Activated naive CD4-positive, alpha-beta T cell treated with anti-CD3 and anti-CD28 coated beads for 36 hours (primary cell): Measurements from ENCODE around the gene CHRNE. TPM values are rescaled to one million over a fixed set of nuclear protein-coding genes. Genes with fewer than 3 reads are reported as not detected.

Experiments used
- CTCF ChIA-PET: fragments of 350-600 bp; sonication (Branson Sonifier 250); formaldehyde crosslinking; loops from one replicate; lab custom pipeline; 2021; ENCODE audit warnings: antibody characterized with exemption; lab: Charles Lee
- DNase-seq: peaks from one replicate; pipeline ENCODE4 v3.0.0-alpha.2; 2020
- H3K27ac Mint-ChIP-seq: one replicate; pipeline ENCODE4 v1.8.0; 2021; ENCODE audit warnings: mild to moderate bottlenecking, mixed read lengths
- H3K27me3 Mint-ChIP-seq: one replicate; pipeline ENCODE4 v1.8.0; 2021; ENCODE audit warnings: low read depth, mixed read lengths
- H3K36me3 Mint-ChIP-seq: one replicate; pipeline ENCODE4 v1.8.0; 2021; ENCODE audit warnings: low read depth, mixed read lengths
- H3K4me1 Mint-ChIP-seq: one replicate; pipeline ENCODE4 v1.8.0; 2021; ENCODE audit warnings: low read depth, mixed read lengths
- H3K4me3 Mint-ChIP-seq: one replicate; pipeline ENCODE4 v1.8.0; 2021; ENCODE audit warnings: mild to moderate bottlenecking, moderate library complexity, mixed read lengths
- H3K9me3 Mint-ChIP-seq: one replicate; pipeline ENCODE4 v1.8.0; 2021; ENCODE audit warnings: mixed read lengths
- intact Hi-C: fragments of 100-400 bp; cut with micrococcal nuclease; formaldehyde crosslinking; loops from one replicate; pipeline ENCODE4 v1.15.1; 2023
- total RNA-seq, 2 experiments: library from RNA; stranded (reverse); gene quantifications; one replicate each; pipeline ENCODE4 v1.2.3, GENCODE V29; 2021

The CHRNE gene
- total RNA-seq, 2 experiments from 2014 or later, result 0.22 to 0.38 TPM

GRCh38 chr17:4856271-4856936 lies 46.5 kb downstream of the CHRNE start:
- no peak for DNase-seq
- CTCF ChIA-PET, result no interaction called here

GRCh38 chr17:4854111-4854681 lies 48.7 kb downstream of the CHRNE start:
- DNase-seq, result peak; percentile 18
- H3K4me1 Mint-ChIP-seq, result peaks cover 35% of the 10 kb centered on the region
- CTCF ChIA-PET, result no interaction called here
- H3K36me3 Mint-ChIP-seq, result peaks cover 4% of the 10 kb centered on the region
- no peaks in the 10 kb centered on the region for H3K27me3 Mint-ChIP-seq
- peaks cover 3% of the 10 kb centered on the region for H3K9me3 Mint-ChIP-seq
- no peak overlapping the region for H3K4me3 Mint-ChIP-seq
- H3K27ac Mint-ChIP-seq, result peak overlapping the region; percentile 1
- intact Hi-C loops, result no loop called here

More at GRCh38 chr17:4856271-4856936, 46.5 kb downstream of the CHRNE start:
- H3K27ac Mint-ChIP-seq, result no peak overlapping the region
- peaks cover 5% of the 10 kb centered on the region for H3K36me3 Mint-ChIP-seq
- no peaks in the 10 kb centered on the region for H3K27me3 Mint-ChIP-seq
- peaks cover 3% of the 10 kb centered on the region for H3K9me3 Mint-ChIP-seq
- intact Hi-C loops, result no loop called here
- H3K4me1 Mint-ChIP-seq, result peaks cover 22% of the 10 kb centered on the region
- H3K4me3 Mint-ChIP-seq, result no peak overlapping the region

- Mint-ChIP-seq H3K27me3 (no peaks in the 10 kb centered on the region), H3K9me3 (peaks cover 3% of the 10 kb centered on the region), H3K36me3 (peaks cover 4% of the 10 kb centered on the region), H3K4me1 (peaks cover 30% of the 10 kb centered on the region), H3K27ac (no peak overlapping the region), H3K4me3 (no peak overlapping the region)
- CTCF ChIA-PET, result no interaction called here
- intact Hi-C loops, result no loop called here
- DNase-seq, result no peak
Observed at GRCh38 chr17:4853208-4853671, 49.7 kb downstream of the CHRNE start.

GRCh38 chr17:4852567-4853207 lies 50.2 kb downstream of the CHRNE start:
- Mint-ChIP-seq H3K27me3 (no peaks in the 10 kb centered on the region), H3K9me3 (peaks cover 3% of the 10 kb centered on the region), H3K4me3 (no peak overlapping the region), H3K36me3 (peaks cover 4% of the 10 kb centered on the region), H3K27ac (no peak overlapping the region), H3K4me1 (peaks cover 30% of the 10 kb centered on the region)
- intact Hi-C loops, result no loop called here
- no peak for DNase-seq
- CTCF ChIA-PET, result no interaction called here

GRCh38 chr17:4851084-4851483 lies 51.8 kb downstream of the CHRNE start:
- H3K27ac Mint-ChIP-seq, result no peak overlapping the region
- H3K4me3 Mint-ChIP-seq, result no peak overlapping the region
- no peaks in the 10 kb centered on the region for H3K27me3 Mint-ChIP-seq
- peaks cover 2% of the 10 kb centered on the region for H3K36me3 Mint-ChIP-seq
- intact Hi-C loops, result no loop called here
- no peak for DNase-seq
- CTCF ChIA-PET, result no interaction called here
- H3K9me3 Mint-ChIP-seq, result peaks cover 3% of the 10 kb centered on the region
- H3K4me1 Mint-ChIP-seq, result peaks cover 26% of the 10 kb centered on the region

GRCh38 chr17:4850246-4850645 lies 52.7 kb downstream of the CHRNE start:
- Mint-ChIP-seq H3K27ac (no peak overlapping the region), H3K27me3 (no peaks in the 10 kb centered on the region), H3K4me1 (peaks cover 26% of the 10 kb centered on the region), H3K36me3 (no peaks in the 10 kb centered on the region), H3K9me3 (peaks cover 3% of the 10 kb centered on the region), H3K4me3 (no peak overlapping the region)
- DNase-seq, result no peak
- intact Hi-C loops, result no loop called here
- CTCF ChIA-PET, result interaction anchor here (0.7 kb wide), 1 partner anchor 18 kb away, joined by 6 read pairs; no protein-coding TSS in a partner anchor

- Mint-ChIP-seq H3K4me3 (no peak overlapping the region), H3K27ac (no peak overlapping the region), H3K27me3 (no peaks in the 10 kb centered on the region), H3K9me3 (peaks cover 3% of the 10 kb centered on the region), H3K36me3 (peaks cover 1% of the 10 kb centered on the region), H3K4me1 (peaks cover 24% of the 10 kb centered on the region)
- CTCF ChIA-PET, result interaction anchor here (0.7 kb wide), 1 partner anchor 139 kb away, joined by 3 read pairs; no protein-coding TSS in a partner anchor
- intact Hi-C loops, result no loop called here
- DNase-seq, result no peak
Observed at GRCh38 chr17:4849011-4849536, 53.8 kb downstream of the CHRNE start.

Other genes starting within 250 kb of the CHRNE start
- gene PELP1, start 199.0 kb downstream of the CHRNE start, total RNA-seq, result 10 to 100 TPM; 79.0 to 91.2 TPM
- 100 to 1,000 TPM; 169 to 174 TPM for gene ARRB2, start 192.5 kb downstream of the CHRNE start, total RNA-seq
- gene MED11, start 171.7 kb downstream of the CHRNE start, total RNA-seq, result 10 to 100 TPM; 15.9 to 17.1 TPM
- under 1 TPM in 1 of 2 experiments, not detected in 1; 0.17 TPM for gene ZMYND15, start 163.3 kb downstream of the CHRNE start, total RNA-seq
- 1 to 10 TPM; 2.0 to 2.3 TPM for gene CXCL16, start 163.2 kb downstream of the CHRNE start, total RNA-seq
- gene TM4SF5, start 131.2 kb downstream of the CHRNE start, total RNA-seq, result not detected
- gene VMO1, start 116.7 kb downstream of the CHRNE start, total RNA-seq, result under 1 TPM in 1 of 2 experiments, not detected in 1; 0.60 TPM
- not detected for gene GLTPD2, start 114.1 kb downstream of the CHRNE start, total RNA-seq
- 100 to 1,000 TPM; 171 to 186 TPM for gene PSMB6, start 106.9 kb downstream of the CHRNE start, total RNA-seq
- 10 to 100 TPM; 17.4 to 17.6 TPM for gene PLD2, start 95.9 kb downstream of the CHRNE start, total RNA-seq
- 10 to 100 TPM; 49.1 to 50.4 TPM for gene MINK1, start 69.8 kb downstream of the CHRNE start, total RNA-seq
- 1 to 10 TPM; 1.9 TPM for gene C17orf107, start 3.6 kb downstream of the CHRNE start, total RNA-seq
- not detected for gene GP1BA, start 29.2 kb upstream of the CHRNE start, total RNA-seq
- 10 to 100 TPM; 63.8 to 65.2 TPM for gene SLC25A11, start 36.9 kb upstream of the CHRNE start, total RNA-seq
- 100 to 1,000 TPM; 133 to 140 TPM for gene RNF167, start 37.2 kb upstream of the CHRNE start, total RNA-seq
- gene PFN1, start 45.4 kb upstream of the CHRNE start, total RNA-seq, result 1,000 to 10,000 TPM; 1,812 to 1,876 TPM
- 10 to 100 TPM; 26.7 to 28.9 TPM for gene ENO3, start 48.0 kb upstream of the CHRNE start, total RNA-seq
- gene SPAG7, start 64.7 kb upstream of the CHRNE start, total RNA-seq, result 10 to 100 TPM; 68.6 to 70.2 TPM
- gene CAMTA2, start 84.6 kb upstream of the CHRNE start, total RNA-seq, result 10 to 100 TPM; 79.1 to 79.5 TPM
- gene INCA1, start 94.4 kb upstream of the CHRNE start, total RNA-seq, result under 1 TPM; 0.21 to 0.54 TPM
- 10 to 100 TPM; 30.5 to 31.1 TPM for gene KIF1C, start 94.9 kb upstream of the CHRNE start, total RNA-seq
- gene SLC52A1, start 132.3 kb upstream of the CHRNE start, total RNA-seq, result under 1 TPM; 0.12 to 0.19 TPM
- under 1 TPM; 0.62 to 0.83 TPM for gene ZFP3, start 175.4 kb upstream of the CHRNE start, total RNA-seq
- 1 to 10 TPM; 9.1 to 9.5 TPM for gene ZNF232, start 208.8 kb upstream of the CHRNE start, total RNA-seq
- gene USP6, start 212.9 kb upstream of the CHRNE start, total RNA-seq, result under 1 TPM in 1 of 2 experiments, not detected in 1; 0.05 TPM